ENCODE data around the gene ADGRA3.

DNA sequence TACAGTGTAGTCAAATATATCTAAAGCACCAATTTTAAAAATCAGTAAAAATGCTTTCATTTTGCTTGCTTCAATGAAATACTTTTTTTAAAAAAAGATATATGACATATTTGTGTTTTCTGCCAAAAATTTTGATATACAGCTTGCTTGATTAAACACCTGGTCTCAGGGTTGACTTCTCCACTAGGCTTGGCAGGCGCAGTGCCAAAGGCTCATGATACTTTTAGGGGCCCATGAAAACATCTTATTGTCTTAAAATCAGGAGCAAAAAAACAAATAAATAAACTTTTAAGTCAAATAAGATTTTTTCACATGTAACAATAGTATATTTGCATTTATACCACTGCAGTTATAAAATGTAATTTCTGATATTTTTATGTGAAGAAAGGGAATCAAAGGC, 95.6 kb downstream of the ADGRA3 start:
- no peak for TF ChIP-seq POLR2AphosphoS5 (IDR thresholded peaks at IDR 0.05; ENCODE audit: borderline replicate concordance, low read depth, low read length)
- TF ChIP-seq EZH2 (IDR thresholded peaks at IDR 0.05), result no peak

All from SK-N-MC (cell line).